HepG2 (cell line): ENCODE data around the gene ENAH. TPM values are rescaled to one million over a fixed set of nuclear protein-coding genes. Genes with fewer than 3 reads are reported as not detected.

Source experiments
- ARNT ChIP-seq: fragments of 450-650 bp; IDR thresholded peaks from 2 replicates; pipeline ENCODE4 v1.6.1; 2017
- CREB1 ChIP-seq, 2 experiments: fragments of 450-650 bp in 1 of 2; IDR thresholded peaks; 2 replicates each; pipeline ENCODE4 v1.6.1; 2016 to 2017; ENCODE audit warnings: control low read depth in 1 of 2, mild to moderate bottlenecking in 1 of 2, missing compliant biosample characterization in 1 of 2, missing genetic modification characterization in 1 of 2
- CREM ChIP-seq, 2 experiments: sonication (generic) in 1 of 2; formaldehyde crosslinking in 1 of 2; IDR thresholded peaks; 2 replicates each; pipeline versions ENCODE4 v1.4.0 to v1.6.1; 2016 to 2020; ENCODE audit warnings: antibody characterized with exemption in 1 of 2, mild to moderate bottlenecking in 1 of 2, missing genetic modification reagents in 1 of 2
- ELF1 ChIP-seq: sonication (generic); formaldehyde crosslinking; IDR thresholded peaks from 2 replicates; pipeline ENCODE4 v1.4.0; 2020; ENCODE audit warnings: missing genetic modification reagents
- ELF3 ChIP-seq: IDR thresholded peaks from 2 replicates; pipeline ENCODE4 v1.6.1; 2016; ENCODE audit warnings: missing genetic modification reagents, missing compliant biosample characterization
- ETV6 ChIP-seq: sonication (generic); formaldehyde crosslinking; conservative IDR thresholded peaks from 2 replicates; pipeline ENCODE4 v1.4.0; 2020; ENCODE audit warnings: missing genetic modification reagents
- IKZF1 ChIP-seq: fragments of 450-650 bp; IDR thresholded peaks from 2 replicates; pipeline ENCODE4 v1.7.1; 2016
- MAFF ChIP-seq: IDR thresholded peaks from 2 replicates; pipeline ENCODE4 v1.6.1; 2011; ENCODE audit warnings: low read depth, low read length, improper control_type of control experiment
- MAFG ChIP-seq: sonication (generic); formaldehyde crosslinking; IDR thresholded peaks from 2 replicates; pipeline ENCODE4 v1.5.1; 2020; ENCODE audit warnings: mild to moderate bottlenecking, missing genetic modification reagents
- MEF2D ChIP-seq: sonication (generic); formaldehyde crosslinking; IDR thresholded peaks from 2 replicates; pipeline ENCODE4 v1.5.1; 2020; ENCODE audit warnings: mild to moderate bottlenecking, missing genetic modification reagents
- MIXL1 ChIP-seq: IDR thresholded peaks from 2 replicates; pipeline ENCODE4 v1.6.1; 2016
- MLXIP ChIP-seq: sonication (generic); formaldehyde crosslinking; IDR thresholded peaks from 2 replicates; pipeline ENCODE4 v1.9.0; 2021; ENCODE audit warnings: missing genetic modification reagents, borderline replicate concordance
- NFKBIZ ChIP-seq: IDR thresholded peaks from 2 replicates; pipeline ENCODE4 v1.6.1; 2018; ENCODE audit warnings: missing genetic modification reagents, missing compliant biosample characterization
- SALL1 ChIP-seq: sonication (generic); formaldehyde crosslinking; IDR thresholded peaks from 2 replicates; pipeline ENCODE4 v1.8.0; 2022; ENCODE audit warnings: mild to moderate bottlenecking, missing genetic modification reagents
- SIX4 ChIP-seq: sonication (generic); formaldehyde crosslinking; IDR thresholded peaks from 2 replicates; pipeline ENCODE4 v1.4.0; 2020; ENCODE audit warnings: missing genetic modification reagents
- SMAD1 ChIP-seq: sonication (generic); formaldehyde crosslinking; IDR thresholded peaks from 2 replicates; pipeline ENCODE4 v1.4.0; 2020; ENCODE audit warnings: missing genetic modification reagents, low read depth, mild to moderate bottlenecking, borderline replicate concordance
- SP5 ChIP-seq: IDR thresholded peaks from 2 replicates; pipeline ENCODE4 v1.6.1; 2016; ENCODE audit warnings: low read depth, borderline replicate concordance
- ZBTB3 ChIP-seq: sonication (generic); formaldehyde crosslinking; IDR thresholded peaks from 2 replicates; pipeline ENCODE4 v1.4.0; 2020; ENCODE audit warnings: low read depth, mild to moderate bottlenecking, moderate library complexity, missing genetic modification reagents, borderline replicate concordance
- ZBTB37 ChIP-seq: sonication (generic); formaldehyde crosslinking; IDR thresholded peaks from 2 replicates; pipeline ENCODE4 v1.4.0; 2020; ENCODE audit warnings: mild to moderate bottlenecking, missing genetic modification reagents
- ZBTB46 ChIP-seq: sonication (generic); formaldehyde crosslinking; IDR thresholded peaks from 2 replicates; pipeline ENCODE4 v1.4.0; 2020; ENCODE audit warnings: mild to moderate bottlenecking, missing genetic modification reagents, borderline replicate concordance
- ZC3H4 ChIP-seq: sonication (generic); formaldehyde crosslinking; IDR thresholded peaks from 2 replicates; pipeline ENCODE4 v1.4.0; 2020; ENCODE audit warnings: missing genetic modification reagents, borderline replicate concordance
- ZFX ChIP-seq: sonication (generic); formaldehyde crosslinking; IDR thresholded peaks from 2 replicates; pipeline ENCODE4 v1.4.0; 2020; ENCODE audit warnings: mild to moderate bottlenecking, low read depth, missing genetic modification reagents, moderate library complexity
- ZKSCAN8 ChIP-seq: IDR thresholded peaks from 2 replicates; pipeline ENCODE4 v1.6.1; 2016; ENCODE audit warnings: borderline replicate concordance, missing genetic modification reagents, missing compliant biosample characterization
- ZNF230 ChIP-seq: sonication (generic); formaldehyde crosslinking; IDR thresholded peaks from 2 replicates; pipeline ENCODE4 v1.4.0; 2020; ENCODE audit warnings: mild to moderate bottlenecking, missing genetic modification reagents
- ZNF256 ChIP-seq: sonication (generic); formaldehyde crosslinking; conservative IDR thresholded peaks from 2 replicates; pipeline ENCODE4 v1.4.0; 2020; ENCODE audit warnings: missing genetic modification reagents
- ZNF564 ChIP-seq: sonication (generic); formaldehyde crosslinking; IDR thresholded peaks from 2 replicates; pipeline ENCODE4 v1.8.1; 2023; ENCODE audit warnings: mild to moderate bottlenecking, missing genetic modification reagents
- ZNF747 ChIP-seq: sonication (generic); formaldehyde crosslinking; IDR thresholded peaks from 2 replicates; pipeline ENCODE4 v1.8.1; 2023; ENCODE audit warnings: missing genetic modification reagents, mild to moderate bottlenecking, borderline replicate concordance
- ZNF772 ChIP-seq: sonication (generic); formaldehyde crosslinking; IDR thresholded peaks from 2 replicates; pipeline ENCODE4 v1.5.0; 2020; ENCODE audit warnings: mild to moderate bottlenecking, missing genetic modification reagents
- polyA plus RNA-seq, 8 experiments: library from polyadenylated mRNA; depleted of rRNA in 3 of 8; stranded (reverse) in 7 of 8; unstranded in 1 of 8; fragments of >200 nt; fragmentation: Illumina TruSeq in 4 of 8; extraction: Trizol in 4 of 8; gene quantifications; 2 replicates each; pipeline versions ENCODE4 v1.2.1 to v1.2.3, GENCODE V29; 2011 to 2016; ENCODE audit warnings: low read depth in 4 of 8, missing spikeins in 1 of 8, mixed read lengths in 1 of 8; ENCODE audit not compliant: insufficient read depth in 1 of 8
- total RNA-seq, 5 experiments: library from RNA; depleted of rRNA; stranded (reverse); fragments of >200 nt; fragmentation: Illumina TruSeq; extraction: Trizol; gene quantifications; 2 replicates each; pipeline ENCODE4 v1.2.3, GENCODE V29; 2016; ENCODE audit warnings: low read depth in 1 of 5

ENAH gene
- total and polyA plus RNA-seq, 2 of the 13 experiments (the other 11 are each of a cell fraction or from before 2014, with no cell fraction given), result 22.1 to 58.3 TPM

GRCh38 chr1:225694151-225694603, 41.3 kb upstream of the ENAH start (continued):
- TF ChIP-seq ZKSCAN8 (CRISPR knock-in tag), result peak; percentile 88; the same call in 1 of the 2 replicates
- TF ChIP-seq ZNF747 (CRISPR knock-in tag), result no peak
- TF ChIP-seq ARNT, result no peak
- TF ChIP-seq SMAD1, result no peak
- peak; percentile 63 for TF ChIP-seq ELF1 (CRISPR knock-in tag)
- TF ChIP-seq ZBTB46 (CRISPR knock-in tag), result no peak
- no peak for TF ChIP-seq MAFG (CRISPR knock-in tag)
- TF ChIP-seq ZC3H4 (CRISPR knock-in tag), result no peak
- 0 out of 2 replicates have a peak, but pooled peaks have one; percentile 16 for TF ChIP-seq NFKBIZ (CRISPR knock-in tag)
- peak; percentile 100 for TF ChIP-seq ELF3
- peak; percentile 82; the same call in 1 of the 2 replicates for TF ChIP-seq MEF2D
- TF ChIP-seq CREM (IDR thresholded peaks at IDR 0.05), result peak; percentile 70
- TF ChIP-seq CREM (CRISPR knock-in tag; IDR thresholded peaks at IDR 0.05), result no peak
- TF ChIP-seq MLXIP (CRISPR knock-in tag), result no peak
- no peak for TF ChIP-seq ETV6 (CRISPR knock-in tag)
- TF ChIP-seq ZNF230, result no peak
- peak; percentile 55 for TF ChIP-seq MAFF
- peak; percentile 72 for TF ChIP-seq SIX4 (CRISPR knock-in tag)
- no peak for TF ChIP-seq ZNF772
- TF ChIP-seq SP5 (CRISPR knock-in tag), result peak; percentile 32; the same call in 1 of the 2 replicates
- no peak for TF ChIP-seq IKZF1
- TF ChIP-seq ZBTB3 (CRISPR knock-in tag), result no peak
- no peak for TF ChIP-seq ZNF564 (CRISPR knock-in tag)
- peak; percentile 86 for TF ChIP-seq MIXL1 (CRISPR knock-in tag)
- TF ChIP-seq ZFX (CRISPR knock-in tag), result no peak
- peak; percentile 68; the same call in 1 of the 2 replicates for TF ChIP-seq SALL1 (CRISPR knock-in tag)
- TF ChIP-seq ZBTB37, result peak; percentile 67
- TF ChIP-seq CREB1 (IDR thresholded peaks at IDR 0.05), result no peak
- peak; percentile 67 for TF ChIP-seq CREB1 (CRISPR knock-in tag; IDR thresholded peaks at IDR 0.05)
- no peak for TF ChIP-seq ZNF256 (CRISPR knock-in tag)
